GM19395 (cell line): ENCODE results near the gene TMC5.

Experiments
- ATAC-seq: cut with Tn5 transposase; IDR thresholded peaks from one replicate; pipeline ENCODE4 v1.9.1; 2021; ENCODE audit warnings: mild to moderate bottlenecking, moderate library complexity; ENCODE audit not compliant: unreplicated experiment

The TMC5 gene

DNA sequence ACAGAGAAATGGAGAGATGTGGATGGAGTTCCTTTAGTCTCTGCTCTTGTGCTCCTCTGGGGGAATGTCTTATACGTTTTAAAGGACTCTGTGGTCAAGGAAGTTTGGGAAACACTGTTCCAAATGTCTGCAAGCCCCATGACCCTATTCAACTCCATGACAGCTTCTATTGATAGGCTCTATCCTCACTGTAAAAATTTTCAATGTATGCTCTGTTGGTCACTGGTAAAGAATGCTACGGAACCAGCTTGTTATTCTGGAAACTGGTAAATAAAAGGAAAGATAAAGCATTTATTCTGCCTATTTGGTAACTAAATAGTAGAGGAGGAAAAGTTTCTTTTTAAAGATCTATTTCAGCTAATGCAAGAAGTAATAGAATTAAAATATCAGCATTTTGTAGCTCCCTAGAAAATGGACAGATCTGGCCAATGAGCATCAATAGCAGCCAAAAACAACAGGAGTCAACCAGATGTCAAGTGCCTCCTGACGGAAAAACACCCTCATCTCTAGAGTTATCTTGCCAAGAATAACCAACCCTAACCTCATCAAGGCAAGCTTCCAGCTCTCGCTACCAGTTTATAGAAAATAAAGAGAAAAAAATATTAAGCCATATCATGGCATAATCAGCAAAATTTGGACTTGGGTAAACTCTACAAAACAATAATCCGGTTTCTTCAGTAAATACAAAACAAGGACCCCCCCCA lies 88.1 kb downstream of the TMC5 start:
- no peak for ATAC-seq

DNA sequence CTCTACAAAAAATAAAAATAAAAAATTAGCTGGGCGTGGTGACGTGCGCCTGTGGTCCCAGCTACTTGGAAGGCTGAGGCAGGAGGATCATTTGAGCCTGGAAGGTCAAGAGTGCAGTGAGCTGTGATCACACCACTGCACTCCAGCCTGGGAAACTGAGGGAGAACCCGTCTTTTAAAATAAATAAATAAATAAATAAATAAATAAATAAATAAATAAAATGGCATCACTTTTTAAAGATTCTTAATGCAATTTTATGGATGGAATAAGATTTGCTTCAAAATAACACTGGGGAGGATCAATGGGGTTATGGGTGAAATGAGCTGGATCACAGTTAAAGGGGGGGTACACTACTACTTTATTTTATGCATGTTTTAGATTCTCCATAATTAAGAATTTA lies 89.3 kb downstream of the TMC5 start:
- ATAC-seq: no peak

DNA sequence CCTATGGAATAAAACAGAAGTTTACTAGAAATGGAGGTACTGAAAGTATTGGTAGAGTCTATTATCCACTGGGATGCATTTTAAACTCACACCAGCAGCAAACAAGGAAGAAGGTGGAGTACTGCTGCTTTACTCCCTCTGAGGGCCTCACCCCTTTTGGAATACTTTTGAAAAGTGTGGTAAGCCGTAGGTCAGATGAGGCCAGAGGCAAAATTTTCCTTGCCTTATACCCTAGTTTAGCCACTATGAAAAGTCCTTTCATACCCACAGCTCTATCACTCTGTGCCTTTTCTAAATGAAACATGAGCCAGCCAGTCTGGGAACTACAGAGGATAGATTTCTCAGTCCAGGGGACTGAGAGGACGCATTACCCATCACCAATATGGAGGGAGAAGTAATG lies 90.2 kb downstream of the TMC5 start:
- ATAC-seq: no peak

DNA sequence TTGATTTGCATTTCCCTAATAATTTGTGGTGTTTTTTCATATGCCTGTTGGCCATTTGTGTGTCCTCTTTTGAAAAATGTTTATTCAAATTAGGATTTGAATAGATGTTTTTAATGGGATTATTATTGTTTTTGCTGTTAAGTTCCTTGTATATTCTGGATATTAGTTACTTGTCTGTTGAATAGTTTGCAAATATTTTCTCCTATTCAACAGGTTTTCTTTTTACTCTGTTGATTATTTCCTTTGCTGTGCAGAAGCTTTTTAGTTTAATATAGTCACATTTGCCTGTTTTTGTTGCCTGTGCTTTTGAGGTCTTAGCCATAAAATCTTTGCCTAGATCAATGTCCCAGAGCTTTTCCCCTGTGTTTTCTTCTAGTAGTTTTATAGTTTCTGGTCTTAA lies 94.6 kb downstream of the TMC5 start:
- ATAC-seq: no peak

DNA sequence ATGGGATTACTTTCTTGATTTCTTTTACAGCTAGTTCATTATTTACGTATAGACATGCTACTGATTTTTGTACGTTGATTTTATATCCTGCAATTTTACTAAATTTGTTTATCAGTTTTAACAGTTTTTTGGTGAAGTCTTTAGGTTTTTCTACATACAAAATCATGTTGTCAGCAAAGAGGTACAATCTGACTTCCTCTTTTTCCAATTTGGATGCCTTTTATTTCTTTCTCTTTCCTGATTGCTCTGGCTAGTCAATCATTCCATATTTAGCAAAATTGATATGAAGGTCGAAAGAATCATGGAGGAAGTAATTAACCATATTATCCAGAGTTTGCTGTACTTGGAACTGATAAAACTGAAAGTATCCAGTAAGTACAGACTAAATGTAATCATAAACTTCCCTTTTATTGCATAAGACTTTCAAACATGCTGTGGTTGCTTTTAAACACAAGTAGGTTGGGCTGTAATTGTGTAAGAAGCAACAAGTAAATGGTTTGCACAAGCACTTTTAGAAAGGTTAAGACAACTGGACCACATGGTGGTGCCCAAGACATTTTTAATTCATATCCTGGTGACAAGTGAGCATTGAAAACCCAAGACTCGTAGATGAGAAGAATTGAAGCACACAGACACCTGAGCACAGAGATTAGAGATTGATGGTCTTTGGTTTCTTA lies 95.8 kb downstream of the TMC5 start:
- ATAC-seq: no peak

DNA sequence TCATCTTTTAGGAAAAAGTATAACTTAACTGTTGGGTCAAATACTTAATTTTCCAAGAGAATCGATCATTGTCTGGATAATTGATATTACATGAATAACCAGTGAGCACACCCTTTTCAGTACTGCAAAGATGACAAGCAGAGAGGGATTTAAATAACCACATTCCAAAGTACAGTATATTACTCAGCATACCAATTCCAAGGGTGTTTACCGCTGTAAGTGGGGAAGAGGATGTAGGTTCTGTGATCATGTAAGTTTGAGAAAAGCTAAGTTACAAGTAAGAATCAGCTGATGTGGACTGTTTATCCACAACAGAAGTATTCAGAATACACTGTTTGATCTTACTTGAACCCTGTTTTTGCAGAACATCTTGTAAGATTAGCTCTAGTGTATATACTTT lies 98.1 kb downstream of the TMC5 start:
- no peak for ATAC-seq

DNA sequence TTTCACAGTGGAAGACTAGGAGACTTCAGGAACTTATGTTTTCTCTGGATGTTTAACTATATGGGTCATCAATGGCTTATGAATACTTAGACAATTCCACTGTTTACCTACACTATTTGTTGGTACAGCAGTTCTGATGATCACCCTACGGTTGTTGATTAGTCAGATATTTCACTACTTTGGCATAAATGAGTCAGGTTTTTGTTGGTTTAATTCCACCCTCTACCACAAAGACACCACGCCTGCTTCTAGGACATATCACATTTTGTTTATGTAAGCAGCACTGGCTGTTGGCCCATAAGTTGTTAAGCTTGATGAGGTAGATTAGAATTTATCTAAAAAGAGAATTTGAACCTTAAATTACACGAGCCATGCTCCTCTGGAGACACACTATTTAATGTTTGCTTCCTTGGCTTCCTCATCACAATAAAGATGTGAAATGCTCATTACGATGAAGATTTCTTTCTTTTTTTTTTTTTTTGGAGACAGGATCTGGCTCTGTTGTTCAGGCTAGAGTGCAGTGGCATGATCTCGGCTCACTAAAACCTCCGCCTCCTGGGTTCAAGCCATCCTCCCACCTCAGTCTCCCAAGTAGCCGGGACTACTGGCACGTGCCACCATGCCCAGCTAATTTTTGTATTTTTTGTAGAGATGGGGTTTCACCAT lies 99.9 kb downstream of the TMC5 start:
- ATAC-seq: no peak

DNA sequence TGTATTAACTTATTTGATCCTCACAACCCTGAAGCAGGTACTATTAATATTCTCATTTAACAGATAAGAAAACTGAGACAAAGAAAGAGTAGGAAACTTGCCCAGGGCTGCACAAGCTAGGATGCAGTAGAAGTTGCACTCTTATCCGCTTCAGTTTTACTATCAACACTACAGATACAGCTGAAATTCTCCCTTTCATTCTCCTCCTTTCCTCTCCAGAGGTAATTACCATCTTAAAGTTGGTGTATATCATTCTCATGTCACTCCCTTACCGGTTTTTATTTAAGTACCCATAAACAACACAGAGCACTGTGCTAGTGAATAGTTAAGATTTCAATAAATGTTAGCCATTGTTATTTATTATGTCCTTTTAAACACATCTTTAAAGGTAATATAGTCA lies 100.7 kb downstream of the TMC5 start:
- ATAC-seq: no peak

DNA sequence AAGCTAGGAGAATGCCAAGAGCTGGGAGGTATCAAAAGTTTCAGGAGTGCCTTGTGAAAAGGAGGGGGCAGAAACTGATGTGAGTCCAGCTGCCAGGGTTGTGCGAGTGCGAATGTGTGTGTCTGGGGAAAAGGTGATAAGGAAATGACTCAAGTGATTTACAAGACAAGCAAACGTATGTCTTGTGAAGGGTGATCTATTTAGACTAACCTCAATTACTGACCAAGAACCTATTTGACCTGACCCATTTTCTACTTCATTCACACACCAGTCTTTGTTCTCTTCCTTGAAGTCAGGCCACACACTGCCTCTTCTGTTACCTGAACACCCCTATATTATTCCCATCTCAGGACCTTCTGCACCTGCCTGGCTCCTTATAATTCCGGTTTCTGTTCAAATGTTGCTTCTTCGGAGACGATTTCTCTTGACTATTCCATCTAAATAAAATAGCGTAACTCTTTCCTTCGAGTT lies 103.2 kb downstream of the TMC5 start:
- no peak for ATAC-seq

DNA sequence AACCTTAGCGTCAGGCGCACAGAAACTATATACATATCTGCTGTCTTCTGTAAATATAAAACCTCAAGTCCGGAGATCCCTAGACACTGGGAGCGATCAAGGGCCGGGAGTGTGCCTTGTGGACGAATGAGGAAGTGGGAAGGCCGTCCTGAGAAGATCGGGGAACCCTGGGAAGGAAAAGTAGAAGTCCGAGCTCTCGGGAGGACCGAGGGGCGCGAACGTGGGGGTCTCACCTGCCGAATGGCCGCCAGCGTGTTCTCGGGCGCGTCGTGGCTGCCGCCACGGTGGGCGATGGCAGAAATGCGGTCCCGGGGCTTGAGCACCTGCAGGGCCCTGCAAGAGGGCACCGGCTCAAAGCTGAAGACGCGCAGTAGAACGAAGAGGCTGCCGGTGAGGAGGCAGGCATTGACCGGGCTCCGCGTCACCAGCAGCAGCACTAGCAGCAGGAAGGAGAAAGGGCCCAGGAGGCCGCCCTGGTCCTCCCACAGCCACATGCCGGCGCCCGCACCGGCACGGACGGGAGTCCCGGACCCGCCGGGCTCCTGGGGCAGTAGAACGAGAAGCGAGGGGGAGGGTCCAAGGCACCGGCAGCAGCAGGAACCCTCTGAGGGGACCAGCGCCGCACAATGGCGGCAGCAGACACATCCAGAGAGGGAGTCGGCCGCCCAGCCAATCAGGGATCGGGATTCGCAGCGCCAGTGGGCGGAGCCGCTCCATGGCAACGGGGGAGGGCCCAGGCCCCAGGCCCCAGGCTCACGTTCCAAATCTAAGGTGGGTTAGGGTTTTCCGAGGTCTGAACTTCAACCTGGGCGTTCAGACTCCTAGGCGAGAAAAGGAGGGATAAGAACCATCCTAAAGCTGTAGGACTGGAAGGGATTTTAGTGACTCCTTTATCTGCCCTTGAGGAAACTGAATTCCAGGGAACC lies 104.1 kb downstream of the TMC5 start, which contains the start of gene GDE1:
Gene GDE1, minus strand, starts transcription at position 628 of the 926 bp plus-strand sequence. Its CDS starts 134 bp downstream, at position 494.
- peak; percentile 70 for ATAC-seq

DNA sequence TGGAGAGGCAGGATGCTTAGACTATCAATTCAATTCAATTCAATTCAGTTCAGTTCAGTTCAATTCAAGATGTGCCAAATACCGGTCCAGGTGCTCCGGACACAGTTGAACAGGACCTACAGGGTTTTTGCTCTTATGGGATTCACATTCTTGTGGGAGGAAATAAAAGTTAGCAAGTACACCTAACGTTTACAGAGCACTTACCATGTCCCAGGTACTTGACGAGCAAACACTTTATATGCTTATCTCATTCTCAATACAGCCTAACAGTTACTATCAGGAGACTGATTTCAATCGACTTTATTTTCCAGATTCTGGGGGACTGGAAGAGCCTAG lies 104.7 kb downstream of the TMC5 start:
- no peak for ATAC-seq

DNA sequence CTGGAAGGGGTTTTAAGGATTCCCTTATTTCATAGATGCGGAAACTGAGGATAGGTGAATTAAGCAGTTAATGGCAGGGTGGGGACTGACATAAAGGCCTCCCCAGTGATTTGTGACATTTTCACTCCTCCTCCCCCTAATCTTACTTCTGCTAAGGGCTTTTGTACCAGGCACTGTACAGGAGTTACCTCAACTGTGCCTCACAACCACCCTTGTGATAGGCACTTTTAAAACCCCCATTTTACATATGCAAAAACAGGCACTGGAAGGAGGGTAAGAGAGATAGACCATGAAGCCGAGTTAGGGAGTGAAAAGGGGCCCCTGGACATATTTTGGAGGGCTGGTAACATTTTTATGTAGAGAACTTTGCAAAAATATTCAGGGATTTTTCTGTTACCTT lies 105.1 kb downstream of the TMC5 start:
- no peak for ATAC-seq

DNA sequence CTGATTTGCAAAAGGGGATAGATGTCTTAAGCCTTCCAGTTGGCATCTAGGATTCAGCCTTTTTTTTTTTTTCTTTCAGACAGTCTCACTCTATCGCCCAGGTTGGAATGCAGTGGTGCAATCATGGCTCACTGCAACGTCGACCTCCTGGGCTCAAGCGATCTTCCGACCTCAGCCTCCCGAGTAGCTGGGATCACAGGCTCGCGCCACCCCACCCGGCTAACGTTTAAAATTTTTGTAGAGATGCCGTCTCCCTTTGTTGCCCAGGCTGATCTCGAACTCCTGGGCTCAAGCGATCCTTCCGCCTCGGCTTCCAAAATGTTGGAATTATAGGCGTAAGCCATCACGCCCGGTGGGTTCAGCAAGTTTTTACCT lies 105.5 kb downstream of the TMC5 start:
- ATAC-seq: no peak

DNA sequence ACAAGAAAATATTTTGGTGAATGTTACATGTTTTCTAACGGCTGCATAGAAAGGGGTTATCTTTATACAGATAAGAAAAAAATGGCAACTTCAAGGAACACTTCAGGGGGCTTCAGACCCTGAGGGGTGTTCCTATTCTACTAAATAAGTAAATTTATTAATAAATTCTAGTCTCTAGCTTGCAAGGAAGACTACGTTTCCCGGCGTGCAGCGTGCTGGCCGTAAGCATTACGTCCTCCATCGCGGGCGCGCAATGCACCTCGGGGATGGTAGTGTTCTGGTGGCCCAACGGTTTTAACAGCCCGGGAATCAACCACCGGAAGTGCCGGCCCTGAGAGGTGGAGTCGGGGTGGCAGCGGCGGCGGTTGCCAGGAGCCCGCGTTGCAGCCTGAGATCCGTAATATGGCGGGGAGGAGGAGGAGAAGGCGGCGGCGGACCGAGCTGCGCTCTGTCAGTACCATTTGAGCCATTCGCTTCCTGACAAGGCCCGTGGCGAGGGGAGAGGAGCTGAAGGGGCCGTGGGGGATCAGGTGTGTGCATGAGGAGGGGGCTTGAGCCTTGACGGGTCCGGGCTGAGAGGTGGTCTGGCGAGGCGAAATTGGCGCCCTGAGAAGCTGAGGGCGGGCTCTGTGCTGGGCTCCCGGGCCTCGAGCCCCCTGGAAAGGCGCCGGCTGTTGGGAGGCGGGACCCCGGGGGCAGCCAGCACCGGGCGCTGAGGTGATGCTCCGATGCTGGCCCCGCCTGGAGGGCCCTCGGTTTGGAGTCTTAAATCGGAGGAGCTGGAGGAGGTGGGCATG lies 106.1 kb downstream of the TMC5 start, which contains the start of gene CCP110:
Gene CCP110, plus strand, starts transcription at position 384 of the 797 bp plus-strand sequence. CDS start 3,940 bp downstream, outside the sequence.
- ATAC-seq: peak; percentile 76

DNA sequence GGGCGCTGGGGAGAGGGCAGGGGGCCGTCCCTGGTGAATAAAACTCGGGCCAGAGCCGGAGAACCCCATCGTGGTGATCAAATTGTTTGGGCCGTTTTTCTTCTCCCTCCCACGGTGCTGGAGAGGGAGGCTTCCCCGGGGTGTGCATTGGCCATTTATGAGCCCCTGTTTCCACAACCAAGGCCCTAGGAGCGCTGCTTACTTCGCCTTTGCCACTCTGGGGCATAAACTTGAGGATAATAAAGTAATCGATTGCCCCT lies 106.6 kb downstream of the TMC5 start:
- ATAC-seq: no peak

DNA sequence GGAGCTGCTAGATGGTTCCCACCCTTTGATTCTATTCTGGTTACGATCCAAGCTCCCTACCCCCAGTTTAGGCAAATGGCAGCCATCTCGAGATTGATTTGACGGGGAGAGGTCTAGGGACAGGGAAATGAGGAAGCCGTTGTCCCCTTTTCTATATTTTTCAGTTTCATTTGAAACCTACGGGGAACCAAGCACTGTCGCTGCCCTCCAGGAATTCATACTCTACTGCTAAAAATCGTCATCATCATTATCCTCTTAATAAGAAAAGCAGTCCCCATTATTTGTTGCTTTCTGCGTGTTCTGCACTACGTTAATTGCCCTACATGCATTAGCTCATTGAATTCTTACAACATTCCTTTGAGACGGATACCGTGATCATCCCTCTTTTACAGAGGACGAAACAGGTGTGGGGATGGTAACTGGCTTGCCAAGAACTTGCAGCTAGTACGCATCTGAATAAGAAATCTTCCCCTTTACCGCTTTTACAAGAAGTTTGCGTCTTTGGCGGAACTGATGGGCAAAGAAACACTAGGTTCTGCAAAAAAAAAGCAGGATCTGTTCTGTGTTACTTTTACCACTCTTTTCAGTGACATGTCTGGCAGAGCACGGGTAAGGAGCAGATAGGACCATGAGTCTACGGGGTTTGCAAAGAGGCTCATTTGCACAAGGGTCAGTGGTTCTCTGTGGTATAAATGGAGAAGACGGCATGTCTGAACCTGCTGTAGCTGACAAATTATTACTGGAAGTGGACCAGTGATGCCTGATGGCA lies 107.1 kb downstream of the TMC5 start:
- ATAC-seq: no peak

DNA sequence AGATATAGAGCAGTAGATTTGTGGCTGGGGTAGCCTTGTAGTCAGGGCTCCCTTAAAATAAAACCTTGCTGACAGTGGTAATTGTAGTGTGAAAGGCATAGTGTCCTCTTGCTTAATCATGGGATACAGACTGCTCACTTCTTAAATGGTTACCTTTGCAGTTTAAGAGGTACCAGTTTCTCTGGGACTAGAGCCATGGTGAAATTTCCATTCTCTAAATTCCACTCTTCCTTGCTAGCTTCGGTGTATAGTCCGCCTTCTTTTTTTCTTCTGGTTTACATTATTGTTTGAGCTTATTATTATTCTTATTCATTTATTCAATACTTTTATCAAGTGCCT lies 107.7 kb downstream of the TMC5 start:
- ATAC-seq: no peak

DNA sequence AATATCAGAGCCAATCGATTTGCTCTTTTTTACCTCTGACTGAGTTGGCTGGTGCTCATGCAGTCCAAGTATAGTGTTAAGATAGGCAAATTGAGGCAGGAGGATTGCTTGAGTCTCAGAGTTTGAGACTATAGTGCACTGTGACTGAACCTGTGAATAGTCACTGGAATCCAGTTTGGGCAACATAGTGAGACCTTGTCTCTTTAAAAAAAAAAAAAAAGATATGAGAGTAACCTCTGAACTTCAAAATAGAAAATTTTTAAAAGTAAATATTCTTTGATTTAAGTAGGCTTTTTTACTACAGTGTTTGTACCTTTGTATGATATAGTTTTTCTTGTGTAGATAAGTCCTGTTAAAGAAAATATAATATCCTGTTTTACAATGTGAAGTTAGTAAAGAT lies 109.5 kb downstream of the TMC5 start:
- ATAC-seq: no peak

DNA sequence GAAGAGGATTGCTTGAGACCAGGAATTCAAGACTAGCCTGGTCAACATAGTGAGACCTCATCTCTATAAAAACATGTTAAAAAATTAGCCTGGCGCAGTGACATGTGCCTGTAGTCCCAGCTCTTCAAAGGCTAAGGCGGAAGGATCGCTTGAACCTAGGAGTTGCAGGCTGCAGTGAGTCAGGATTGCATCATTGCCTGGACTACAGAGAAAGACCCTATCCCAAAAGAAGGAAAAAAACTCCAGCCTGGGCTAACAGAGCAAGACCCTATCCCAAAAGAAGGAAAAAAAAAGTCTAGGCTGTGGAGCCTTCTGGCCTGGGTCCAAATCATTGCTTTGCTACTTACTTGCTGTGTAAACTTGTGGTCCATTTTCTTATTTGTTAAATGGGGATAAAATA lies 111.0 kb downstream of the TMC5 start:
- ATAC-seq: no peak

DNA sequence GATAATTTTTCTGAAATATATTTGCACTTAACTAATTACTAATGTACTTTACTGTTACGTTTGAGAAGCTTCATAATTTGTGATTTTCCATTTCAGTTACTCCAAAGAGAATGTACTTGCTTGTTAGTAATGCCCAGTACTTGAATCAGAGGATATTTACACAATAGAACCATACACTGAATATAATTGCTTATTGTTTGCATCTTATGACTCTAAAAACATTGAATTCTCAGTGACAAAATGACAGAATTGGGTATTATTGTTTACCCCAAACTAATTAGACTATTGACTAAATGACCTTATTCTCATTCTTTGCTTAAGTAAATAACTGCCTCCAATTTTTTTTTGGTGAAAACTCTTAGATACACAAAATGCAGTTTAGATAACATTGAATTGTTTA lies 114.9 kb downstream of the TMC5 start:
- ATAC-seq: no peak
